Measurements from ENCODE around the gene ECM1.
A peak's percentile ranks its signal among the peaks of the same experiment; 100 is the strongest.

The ECM1 gene

DNA sequence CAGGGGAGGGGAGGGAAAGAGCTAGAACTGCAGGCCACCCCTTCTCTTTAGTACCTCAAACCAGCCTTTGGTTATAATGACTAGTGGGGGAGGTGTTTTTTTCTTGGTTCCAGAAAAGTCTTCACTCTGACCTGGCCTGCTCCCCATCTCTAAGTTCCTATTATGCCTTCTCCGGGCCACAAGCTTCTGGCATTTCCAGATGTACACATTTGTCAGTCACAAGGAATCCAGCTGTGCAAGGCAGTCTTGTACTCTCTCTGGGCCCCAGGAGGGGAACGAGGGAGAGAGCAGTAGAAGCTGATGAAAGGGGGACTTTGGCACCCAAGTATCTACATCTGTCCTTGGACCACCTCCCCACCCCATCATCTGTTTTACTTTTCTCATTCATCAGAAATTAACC lies 4.9 kb downstream of the ECM1 start:
- no peak for DNase-seq (ENCODE audit: low spot score)

DNA sequence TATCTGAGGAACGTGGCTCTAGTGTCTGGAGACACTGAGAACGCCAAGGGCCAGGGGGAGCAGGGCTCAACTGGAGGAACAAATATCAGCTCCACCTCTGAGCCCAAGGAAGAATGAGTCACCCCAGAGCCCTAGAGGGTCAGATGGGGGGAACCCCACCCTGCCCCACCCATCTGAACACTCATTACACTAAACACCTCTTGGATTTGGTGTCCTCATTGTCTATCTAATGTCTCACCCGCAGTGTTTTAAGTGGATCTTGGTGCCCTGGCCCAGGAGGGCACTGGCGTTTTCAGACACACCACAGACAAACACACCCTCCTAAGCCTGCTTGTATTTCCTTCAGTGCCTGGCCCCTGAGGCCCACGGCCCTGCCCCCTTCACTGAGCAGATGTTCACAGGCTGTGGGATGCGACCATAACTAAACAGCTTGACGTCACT lies 5.5 kb downstream of the ECM1 start:
- no peak for DNase-seq (ENCODE audit: low spot score)

DNA sequence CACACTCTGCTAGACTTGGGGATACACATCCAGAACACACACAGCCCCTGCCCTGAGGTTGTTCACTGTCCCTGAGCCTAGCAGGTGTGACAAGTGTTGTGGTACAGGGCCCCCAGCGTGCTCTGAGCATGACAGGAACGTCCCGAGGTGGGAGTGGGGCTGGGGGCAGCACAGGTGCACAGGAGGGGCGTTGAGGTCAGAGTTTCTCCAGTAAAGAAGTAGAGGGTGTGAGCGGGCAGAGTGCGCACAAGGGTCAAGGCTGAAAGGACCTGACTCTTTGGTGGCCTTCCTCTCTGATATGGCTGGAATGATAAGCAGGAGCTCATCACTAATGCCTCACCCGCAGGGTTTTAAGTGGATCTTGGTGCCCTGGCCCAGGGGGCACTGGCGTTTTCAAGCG lies 6.4 kb downstream of the ECM1 start:
- no peak for DNase-seq (ENCODE audit: low spot score)

DNA sequence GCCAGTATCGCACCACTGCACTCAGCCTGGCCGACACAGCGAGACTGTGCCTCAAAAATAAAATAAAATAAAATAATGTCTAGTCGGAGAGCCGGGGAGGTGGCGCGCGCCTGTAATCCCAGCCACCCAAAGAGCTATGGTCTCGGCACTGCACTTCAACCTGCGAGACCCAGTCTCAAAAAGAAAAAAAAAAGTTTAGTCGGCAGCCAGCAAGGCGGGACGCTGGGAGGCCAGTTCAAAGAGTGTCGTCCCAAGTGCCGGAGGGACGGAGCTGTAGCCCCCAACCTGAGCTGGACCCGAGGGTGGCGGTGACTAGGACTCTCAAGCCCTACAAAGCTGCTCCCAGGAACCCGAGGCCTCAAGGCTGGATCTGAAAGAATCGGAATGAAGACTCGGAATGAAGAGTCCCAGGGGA lies 7.0 kb downstream of the ECM1 start:
- DNase-seq (ENCODE audit: low spot score) = no peak

DNA sequence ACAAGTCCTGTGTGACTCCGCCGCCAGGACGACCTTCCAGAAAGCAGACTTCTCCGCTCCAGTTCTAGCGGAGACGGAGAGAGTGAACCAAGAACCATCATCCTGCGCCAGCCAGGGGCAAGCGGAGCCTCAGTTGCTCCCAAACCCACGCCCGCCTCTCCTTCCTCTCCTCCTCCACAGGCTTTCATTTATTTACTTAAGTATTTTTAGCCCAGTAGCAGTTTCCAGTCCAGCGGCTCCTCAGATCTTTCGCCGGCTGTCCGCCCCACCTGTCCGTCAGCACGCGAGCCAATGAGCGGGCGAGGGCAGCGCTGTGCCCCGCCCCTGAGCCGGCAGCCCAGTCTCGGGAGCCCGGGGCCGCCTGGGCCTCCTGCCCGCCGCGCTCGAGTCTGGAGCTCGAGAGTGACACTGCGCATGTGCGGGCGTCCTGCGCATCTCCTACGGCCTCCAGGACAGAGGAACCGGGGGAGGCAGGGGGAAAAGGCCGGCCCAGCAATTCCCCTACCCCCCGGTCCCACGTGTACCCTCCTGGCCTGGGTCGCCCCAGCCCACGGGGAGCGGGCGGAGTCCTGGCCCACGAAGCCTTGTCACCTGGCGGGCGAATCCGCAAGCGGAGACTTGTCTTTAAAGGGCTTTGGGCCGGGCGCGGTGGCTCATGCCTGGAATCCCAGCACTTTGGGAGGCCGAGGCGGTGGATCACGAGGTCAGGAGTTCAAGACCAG lies 7.6 kb downstream of the ECM1 start, which contains the start of gene FALEC:
Gene FALEC, plus strand, starts transcription at position 425 of the 722 bp plus-strand sequence.
- peak; percentile 98 for DNase-seq (ENCODE audit: low spot score)

DNA sequence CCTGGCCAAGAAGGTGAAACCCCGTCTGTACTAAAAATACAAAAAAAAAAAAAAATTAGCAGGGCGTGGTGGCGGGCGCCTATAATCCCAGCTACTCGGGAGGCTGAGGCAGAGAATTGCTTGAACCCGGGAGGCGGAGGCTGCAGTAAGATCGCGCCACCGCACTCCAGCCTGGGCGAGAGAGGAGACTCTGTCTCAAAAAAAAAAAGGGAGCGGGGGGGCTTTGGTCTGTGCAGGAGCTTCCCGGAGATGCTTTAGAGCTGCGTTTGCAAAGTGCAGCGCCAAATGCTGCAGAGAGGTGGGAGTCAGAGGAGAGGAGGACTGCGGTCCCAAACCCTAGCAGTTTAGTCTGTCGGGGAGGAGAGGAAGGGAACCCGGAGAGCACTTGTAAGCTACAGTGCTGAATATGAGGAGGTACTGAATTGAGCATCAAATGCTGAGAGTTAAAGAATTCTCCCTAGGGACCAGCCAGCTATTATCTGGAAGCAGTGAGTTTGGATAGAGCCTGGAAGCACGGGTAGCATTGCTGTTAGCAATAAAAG lies 8.2 kb downstream of the ECM1 start:
- no peak for DNase-seq (ENCODE audit: low spot score)

DNA sequence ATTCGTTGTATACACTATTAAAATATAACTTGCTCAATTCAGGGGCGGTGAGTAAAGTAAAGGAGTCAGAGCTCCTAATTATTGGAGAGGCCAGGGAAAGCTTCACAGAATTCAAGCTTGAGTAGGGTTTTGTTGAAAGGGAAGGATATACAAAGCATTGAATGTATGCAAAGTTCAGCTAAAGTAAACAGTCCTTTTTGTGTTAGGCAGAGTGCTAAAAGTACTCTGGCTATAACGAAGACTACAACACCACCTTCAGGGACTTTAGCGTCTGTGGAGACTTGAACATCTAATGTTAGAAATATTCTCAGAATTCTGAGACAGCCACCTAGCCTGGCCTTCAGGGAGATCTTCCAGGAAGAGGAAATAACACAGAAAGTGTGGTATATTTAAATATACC lies 8.7 kb downstream of the ECM1 start:
- DNase-seq (ENCODE audit: low spot score) = no peak

DNA sequence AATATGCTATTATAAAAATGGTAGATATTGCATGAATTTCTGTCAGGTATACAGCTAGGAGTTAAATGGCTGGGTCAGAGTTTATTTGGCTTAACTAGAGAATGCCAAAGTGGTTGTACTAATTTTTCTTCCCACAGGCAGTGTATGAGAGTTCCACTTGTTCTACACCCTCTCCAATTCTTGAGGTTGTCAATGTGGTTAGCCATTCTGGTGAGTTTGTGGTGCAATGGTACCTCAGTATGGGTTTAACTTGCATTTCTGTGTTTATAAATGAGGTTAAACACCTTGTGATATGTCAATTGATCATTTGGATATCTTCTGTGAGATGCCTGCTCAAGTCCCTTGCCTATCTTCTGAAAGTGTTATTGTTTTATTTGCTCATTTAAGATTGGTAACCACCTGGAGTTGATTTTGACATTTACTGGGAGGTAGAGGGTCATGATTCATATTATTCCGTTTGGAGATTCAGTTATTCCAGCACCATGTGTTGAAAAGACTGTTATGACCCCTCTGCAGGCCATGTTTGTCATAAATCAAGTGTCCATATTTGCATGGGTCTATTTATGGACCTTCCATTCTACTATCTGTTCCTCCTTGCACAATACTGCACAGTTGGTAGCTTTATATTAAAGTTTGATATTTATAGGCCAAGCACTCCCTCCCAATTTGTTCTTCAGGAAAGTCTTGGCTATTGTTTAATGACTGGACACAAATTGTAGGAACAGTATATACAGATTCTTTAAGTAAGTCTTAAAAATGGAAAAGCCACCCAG lies 13.5 kb downstream of the ECM1 start:
- no peak for DNase-seq (ENCODE audit: low spot score)

DNA sequence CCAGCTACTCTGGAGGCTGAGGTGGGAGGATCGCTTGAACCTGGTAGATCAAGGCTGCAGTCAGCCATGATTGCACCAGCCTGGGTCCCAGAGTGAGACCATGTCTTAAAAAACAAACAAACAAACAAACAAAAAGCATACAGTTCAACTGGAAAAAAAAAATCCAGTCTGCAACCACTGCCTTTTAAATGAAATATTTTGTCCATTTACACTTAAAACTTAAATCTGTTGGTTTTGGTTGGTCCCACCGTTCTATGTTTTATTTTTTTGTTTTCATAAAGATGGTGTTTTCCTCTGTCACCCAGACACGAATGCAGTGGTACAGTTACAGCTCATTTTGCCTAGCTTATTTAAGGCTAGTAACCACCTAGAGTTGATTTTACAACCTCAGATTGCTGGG lies 17.4 kb downstream of the ECM1 start:
- no peak for DNase-seq (ENCODE audit: low spot score)

DNA sequence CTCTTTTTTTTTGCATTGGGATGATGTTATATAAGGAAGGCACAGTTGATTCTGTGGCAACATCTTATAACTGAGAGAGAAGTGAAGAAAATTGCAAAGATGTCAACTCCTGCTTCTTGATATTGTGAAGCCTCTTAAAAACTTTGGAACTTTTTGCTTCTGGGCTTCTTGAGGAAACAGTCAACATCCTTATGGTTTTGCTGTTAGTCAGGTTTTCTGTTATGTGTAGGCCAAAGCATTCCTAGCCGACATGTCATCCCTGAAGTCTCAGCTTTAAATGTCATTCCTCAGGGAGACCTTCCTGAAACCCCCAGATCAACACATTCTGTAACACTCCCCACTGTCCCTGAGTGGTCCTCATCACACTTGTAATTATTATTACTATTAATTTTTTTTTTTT lies 20.3 kb downstream of the ECM1 start:
- DNase-seq (ENCODE audit: low spot score) = no peak

DNA sequence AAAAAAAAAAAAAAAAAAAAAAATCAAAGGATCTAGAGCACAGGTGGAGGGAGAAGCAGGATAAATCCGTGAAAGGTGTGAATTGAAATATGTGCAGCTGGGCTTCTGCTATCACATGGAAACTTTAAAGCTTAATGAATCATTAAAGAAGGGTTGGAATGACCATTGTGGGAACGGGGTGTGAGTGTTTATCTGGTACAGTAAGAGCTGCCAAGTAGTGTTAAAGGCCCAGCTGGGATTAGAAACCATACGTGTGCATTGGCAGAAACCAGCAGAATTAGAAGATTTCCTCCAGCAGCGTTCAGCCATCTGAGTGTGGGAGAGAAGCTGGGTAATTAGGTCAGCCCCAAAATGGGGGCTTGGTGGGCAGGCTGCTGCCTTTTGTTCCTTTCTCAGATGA lies 21.1 kb downstream of the ECM1 start:
- no peak for DNase-seq (ENCODE audit: low spot score)

DNA sequence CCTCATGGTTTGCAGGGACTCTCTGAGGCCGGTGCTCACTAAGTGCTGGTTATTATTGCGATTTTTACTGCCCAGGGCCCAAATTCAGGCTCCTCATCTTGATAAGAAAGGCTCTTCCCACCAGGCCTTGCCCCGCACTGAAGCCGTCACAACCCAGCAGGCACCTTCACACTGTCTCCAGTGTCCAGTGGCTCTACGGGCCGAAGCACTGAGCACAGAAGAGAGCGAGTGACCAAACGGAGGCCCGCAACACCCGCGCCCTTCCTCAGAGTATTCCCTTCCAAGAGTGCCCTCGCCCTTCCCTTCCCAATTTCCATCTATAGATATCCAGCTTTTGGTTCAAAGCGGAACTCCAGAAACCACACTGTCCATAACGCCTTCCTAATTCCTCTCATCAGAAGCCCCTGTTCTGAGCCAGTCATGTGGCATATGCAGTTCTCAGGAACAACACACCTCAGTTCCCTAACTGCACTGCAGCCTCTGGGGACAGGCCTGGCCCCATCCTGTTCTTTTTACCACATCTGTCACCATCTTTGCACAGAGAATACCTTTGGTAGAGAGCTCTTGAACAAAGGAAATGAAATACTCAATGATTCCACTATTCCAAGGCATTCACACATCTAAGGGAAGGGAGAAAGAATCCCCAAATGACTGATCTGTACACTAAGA lies 22.7 kb downstream of the ECM1 start:
- DNase-seq (ENCODE audit: low spot score) = no peak

DNA sequence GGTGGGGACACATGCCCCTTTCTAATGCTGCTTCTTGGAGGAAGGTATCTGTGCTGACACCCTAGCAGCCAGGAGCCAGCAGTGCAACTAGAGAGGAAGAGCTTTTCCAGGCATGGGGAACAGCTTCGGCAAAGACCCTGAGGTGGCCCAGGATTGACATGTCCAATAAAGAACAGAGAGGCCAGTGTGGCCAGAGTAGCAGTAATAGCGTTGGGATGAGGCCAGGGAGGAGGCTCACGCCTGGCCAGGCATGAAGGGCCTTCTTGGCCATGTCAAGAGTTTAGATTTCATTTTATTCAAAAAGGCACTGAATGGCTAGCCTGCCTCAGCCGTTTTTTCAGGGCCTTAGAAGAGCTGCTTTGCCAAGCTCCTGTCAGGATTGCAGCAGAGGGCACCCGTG lies 25.0 kb downstream of the ECM1 start:
- DNase-seq (ENCODE audit: low spot score) = no peak

DNA sequence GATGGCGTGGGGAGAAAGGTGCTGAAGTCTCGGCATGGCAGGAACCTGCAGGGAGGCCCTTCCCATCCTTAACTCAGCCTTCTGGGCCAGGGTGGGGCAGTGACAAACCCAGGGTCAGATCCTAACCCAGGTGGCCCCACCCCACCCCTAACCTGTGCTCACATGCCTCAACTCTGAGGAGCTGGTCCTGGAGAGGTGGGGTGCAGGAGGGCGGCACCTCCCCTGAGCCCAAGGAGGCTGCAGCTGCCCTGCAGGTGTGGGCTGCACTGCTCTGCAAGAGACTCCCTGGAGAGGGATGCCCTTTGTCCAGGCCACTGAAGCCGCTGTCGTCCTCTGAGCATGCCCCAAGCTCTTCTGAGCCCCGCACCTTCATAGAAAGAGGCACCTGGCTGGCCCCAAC lies 26.1 kb downstream of the ECM1 start:
- no peak for DNase-seq (ENCODE audit: low spot score)

DNA sequence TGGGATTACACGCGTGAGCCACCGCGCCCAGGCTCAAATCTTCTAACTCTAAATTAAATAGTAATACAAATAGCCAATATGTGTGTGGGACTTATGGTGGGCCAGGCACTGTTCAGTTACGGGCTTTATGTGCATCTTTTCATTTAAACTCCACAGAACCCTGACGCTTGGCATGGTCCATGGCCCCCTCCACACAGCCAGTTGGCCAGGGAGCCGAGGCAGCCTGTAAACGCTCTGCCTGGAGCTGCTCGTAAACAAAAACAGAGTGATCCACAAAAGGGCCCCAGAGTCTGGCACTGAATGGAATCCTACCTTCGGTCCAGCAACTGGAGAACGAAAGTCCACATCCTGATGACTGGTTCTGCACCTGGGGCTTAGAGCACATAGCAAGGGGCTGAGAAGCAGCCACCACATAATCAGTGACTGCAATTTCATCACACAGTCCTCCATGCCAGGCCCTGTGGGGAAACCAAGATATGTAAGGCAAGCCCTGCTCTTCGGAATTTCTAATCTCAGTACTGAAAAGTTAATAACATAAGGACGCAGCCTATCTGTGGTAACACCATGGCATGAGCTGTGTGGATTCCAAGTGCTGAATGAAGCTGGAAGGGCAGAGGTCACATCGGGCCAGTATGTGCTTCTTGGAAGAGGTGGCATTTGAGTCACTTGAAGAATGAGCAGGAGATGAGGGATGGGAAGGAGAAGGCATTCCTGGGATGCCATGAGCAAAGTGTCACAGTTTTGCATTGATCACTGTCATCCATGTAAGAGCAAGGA lies 27.8 kb downstream of the ECM1 start:
- no peak for DNase-seq (ENCODE audit: low spot score)

DNA sequence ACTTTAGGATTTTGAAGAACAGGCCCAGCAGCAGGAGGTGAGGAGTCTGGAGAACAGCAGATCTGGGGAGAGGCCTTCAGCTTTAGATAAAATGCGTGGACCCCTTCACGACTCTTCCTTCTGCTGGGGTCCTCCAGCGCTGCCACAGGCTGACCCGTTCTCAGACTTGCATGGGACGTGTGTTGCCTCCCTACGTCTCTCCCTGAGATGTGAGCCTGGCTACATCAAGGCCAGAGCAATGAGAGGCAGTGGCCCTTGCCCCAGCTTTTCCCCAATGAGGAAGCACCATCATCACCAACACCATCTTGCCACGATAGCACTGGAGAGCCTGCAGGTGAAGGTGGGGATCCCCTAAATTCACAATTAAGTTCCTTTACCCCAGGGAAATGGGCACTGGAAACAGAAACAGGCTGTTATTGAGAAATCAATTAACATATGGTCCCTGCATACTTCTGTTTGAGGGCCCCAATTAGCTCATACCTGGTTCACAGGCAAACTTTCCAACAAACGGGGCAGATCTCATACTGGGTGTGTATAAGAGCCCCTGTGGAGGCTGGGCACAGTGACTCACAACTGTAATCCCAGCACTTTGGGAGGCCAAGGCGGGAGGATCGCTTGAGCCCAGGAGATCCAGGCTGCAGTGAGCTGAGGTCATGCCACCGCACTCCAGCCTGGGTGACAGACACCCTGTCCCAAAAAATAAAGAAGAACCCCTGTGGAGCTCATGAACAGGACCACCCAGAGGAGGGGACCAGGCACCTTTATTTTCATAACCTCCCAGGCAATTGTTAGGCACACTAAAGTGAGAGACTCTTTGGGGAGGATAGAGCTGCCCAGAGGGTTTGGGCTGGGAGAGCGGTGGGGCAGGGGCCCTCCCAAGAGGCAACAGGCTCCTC lies 29.2 kb downstream of the ECM1 start:
- no peak for DNase-seq (ENCODE audit: low spot score)

DNA sequence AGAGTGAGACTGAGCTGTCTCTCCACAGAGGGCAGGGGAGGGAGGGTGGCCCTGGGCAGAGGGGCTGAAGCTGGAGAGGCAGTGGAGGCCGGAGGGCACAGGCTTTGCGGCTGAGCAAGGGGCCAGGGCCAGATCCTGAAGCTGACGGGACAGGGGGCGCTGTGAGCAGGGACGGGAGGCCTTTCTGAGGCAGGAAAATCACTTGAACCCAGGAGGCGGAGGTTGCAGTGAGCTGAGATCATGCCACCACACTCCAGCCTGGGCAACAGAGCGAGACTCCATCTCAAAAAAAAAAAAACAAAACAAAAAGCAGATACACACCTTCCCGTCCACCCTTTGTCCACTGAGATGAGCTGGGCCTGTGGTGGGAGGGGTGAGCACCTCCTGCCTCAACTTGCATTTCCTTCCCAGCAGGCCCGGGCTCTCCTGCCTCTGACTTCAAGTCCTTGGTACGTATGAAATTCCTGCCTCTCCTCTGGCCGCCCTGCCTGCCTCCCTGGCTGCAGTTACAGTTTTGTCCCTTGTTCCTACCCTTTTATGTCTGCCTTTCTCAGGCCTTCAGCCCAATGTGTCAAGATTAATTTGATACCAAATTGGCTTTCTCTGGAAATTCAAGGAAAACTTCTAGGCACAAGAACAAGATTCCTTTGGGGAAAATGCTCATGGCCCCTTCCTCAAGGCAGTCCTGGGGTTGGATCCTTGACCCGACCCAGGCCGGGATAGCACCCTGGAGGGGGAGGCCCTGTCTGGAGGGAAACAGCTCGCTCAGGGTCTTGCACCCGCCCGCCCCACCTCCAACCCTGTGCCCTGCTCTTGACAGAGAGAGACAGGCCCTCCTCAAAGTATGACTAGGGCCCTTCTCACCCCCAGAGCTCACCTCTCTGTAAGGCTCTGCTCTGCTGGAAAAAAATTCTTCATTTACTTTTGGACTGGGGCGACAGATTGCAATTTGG lies 30.1 kb downstream of the ECM1 start:
- DNase-seq (ENCODE audit: low spot score) = peak; percentile 71

DNA sequence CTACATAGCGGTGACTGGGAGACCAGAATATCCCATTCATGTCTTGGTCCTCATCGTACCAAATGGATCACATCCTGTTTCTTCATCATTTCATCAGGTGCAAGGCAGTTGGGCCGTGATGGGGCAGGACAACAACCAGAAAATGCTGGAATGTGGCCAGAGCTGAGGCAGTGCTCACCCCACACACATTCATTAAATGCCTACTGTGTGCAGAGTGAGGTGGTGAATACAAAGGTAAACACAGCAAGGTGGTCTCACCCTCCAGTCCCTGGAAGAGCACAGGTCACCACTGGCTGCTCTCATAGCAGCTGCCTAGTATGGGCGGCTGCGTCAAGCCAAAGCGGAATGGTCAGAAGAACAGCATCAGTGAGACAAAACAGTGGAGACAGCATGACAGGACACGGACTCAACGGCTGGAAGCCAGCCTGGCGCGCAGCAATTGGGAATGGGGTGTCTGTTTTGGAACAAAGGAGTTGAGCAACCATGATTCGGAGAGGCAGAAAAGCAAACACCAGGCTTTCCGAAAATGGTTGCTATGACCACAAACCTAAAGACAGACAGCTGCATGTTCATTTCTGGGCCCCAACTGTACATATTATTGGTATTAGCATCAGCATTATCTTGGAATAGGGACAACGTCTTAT lies 35.7 kb downstream of the ECM1 start:
- no peak for DNase-seq (ENCODE audit: low spot score)

DNA sequence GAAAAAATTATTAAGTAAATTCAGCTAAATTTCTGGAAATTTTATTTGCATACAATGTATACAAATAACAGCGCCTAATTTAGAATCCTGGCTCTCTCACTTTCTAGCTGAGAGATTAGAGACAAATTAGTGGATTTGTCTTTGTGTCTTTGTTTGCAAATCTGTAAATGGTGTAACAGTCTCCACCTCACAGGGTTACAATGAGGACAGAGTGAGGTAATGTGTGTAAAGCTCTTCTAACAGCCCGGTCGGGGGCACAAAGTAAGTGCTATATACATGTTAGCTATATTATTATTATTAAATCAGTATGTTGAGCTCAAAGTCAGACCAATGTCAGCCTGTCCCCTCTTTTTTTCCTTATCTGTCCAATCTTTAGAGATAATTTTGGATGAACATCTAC lies 36.3 kb downstream of the ECM1 start:
- DNase-seq (ENCODE audit: low spot score) = no peak

Measured in ecto neural progenitor cell (in vitro differentiated cells).